ENCODE measurements around the gene GPC6.

The GPC6 gene

GRCh38 chr13:93956426-93956825 lies 729.8 kb downstream of the GPC6 start:
- no peak for DNase-seq (ENCODE audit: low read depth in 2 of 3, low spot score in 2 of 3)

DNA sequence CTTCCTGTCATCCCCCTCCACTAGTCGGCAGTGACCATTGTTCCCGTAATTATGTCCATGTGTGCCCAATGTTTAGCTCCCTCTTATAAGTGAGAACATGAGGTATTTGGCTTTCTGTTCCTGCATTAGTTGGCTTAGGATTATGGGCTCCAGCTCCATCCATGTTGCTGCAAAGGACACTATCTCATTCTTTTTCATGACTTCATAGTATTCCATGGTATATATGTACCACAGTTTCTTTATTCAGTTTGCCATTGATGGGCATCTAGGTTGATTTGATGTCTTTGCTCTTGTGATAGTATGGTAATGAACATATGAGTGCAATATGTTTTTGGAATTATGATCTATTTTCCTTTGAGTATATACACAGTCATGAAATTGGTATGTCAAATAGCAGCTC lies 730.8 kb downstream of the GPC6 start:
- DNase-seq (ENCODE audit: low read depth in 2 of 3, low spot score in 2 of 3) = no peak

DNA sequence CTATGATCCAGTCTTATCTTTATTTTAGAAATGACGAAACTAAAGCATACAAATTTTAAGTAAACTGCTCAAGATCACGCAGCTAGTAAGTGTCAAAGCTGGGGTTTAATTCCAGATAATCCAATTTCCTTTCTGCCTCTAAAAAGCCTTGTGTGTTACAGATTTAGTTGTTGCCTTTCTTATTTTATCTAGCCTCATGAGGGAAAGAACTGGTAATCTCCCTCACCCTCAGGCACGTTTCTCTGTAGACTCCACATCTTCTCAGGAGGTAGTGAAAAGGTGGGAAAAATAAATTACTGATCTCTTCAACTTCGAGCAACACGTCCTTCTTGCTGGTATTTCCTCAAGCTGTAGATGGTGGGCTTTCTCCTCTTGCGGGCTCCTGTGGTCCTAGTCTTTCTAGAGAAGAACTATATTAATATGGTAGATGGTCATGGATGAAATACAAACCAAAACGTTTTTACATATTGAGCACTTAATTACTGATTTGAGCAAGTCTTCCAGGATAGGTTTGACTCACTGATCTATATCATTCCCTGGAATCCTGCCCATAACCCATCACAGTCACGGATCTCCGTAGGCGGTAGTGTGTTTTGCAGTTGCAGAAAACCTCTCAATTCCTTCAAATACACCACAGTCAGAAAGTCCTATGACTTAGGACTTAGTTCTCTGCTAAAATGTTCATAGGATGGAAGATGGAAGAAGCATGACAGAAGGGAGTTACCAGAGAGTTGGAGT lies 733.4 kb downstream of the GPC6 start:
- no peak for DNase-seq (ENCODE audit: low read depth in 2 of 3, low spot score in 2 of 3)

DNA sequence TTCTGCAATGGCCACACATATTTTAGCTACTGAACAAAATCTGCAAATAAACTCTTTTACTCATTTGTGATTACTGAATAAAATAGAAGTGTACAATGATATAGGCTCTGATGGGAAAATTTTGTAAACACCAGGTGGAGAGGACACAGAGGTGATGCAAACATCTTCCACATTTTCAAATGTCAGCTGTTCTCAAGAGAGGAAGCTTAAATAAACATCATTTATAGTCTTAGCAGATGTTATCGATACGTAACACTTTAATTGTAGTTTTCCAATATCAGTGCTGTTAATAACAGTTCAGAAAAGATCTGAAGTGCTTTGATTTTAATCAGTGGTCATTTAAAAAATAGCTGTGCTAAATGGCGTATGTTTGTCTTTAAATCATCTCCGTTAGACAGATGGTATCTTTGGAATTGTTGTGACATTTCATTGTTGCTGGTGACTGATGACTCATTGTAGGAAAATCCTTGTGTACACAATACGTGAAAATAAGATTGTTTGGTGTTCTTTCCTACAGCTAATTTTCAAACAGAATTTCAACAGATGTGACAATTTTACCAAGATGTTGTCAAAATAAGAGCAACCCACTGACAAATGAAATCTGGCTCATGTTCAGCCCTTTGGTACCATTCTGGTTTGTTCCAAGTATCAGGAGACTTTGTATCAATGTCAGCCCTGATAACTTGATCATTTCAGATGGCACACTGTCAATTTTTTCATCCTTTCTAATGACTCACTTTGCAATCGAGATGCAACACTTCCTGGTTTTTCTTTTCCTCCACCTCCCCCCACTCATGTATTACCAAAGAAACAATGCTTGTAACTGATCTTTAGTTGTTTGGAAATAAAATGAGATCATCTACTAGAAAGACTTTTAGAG lies 736.9 kb downstream of the GPC6 start:
- DNase-seq (ENCODE audit: low read depth in 2 of 3, low spot score in 2 of 3) = no peak

DNA sequence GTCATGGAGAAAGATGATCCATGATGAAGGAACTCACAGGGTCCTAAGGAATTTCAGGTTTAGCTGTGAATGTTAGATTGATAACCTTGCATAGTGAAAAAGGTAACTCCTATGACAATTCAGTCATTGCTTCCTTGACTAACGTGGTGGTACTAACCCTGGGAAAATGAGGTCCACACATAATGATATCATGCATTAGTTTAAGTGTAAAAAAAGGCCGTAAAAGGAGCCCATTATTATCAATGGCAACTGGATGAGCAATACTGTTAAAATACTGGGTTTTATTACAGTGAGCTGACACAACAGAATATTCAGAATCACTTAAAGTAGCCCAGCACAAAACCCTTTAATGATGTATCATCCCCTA lies 737.5 kb downstream of the GPC6 start:
- no peak for DNase-seq (ENCODE audit: low read depth in 2 of 3, low spot score in 2 of 3)

- DNase-seq (ENCODE audit: low read depth in 2 of 3, low spot score in 2 of 3) = no peak
Observed at GRCh38 chr13:93965587-93965986, 739.0 kb downstream of the GPC6 start.

DNA sequence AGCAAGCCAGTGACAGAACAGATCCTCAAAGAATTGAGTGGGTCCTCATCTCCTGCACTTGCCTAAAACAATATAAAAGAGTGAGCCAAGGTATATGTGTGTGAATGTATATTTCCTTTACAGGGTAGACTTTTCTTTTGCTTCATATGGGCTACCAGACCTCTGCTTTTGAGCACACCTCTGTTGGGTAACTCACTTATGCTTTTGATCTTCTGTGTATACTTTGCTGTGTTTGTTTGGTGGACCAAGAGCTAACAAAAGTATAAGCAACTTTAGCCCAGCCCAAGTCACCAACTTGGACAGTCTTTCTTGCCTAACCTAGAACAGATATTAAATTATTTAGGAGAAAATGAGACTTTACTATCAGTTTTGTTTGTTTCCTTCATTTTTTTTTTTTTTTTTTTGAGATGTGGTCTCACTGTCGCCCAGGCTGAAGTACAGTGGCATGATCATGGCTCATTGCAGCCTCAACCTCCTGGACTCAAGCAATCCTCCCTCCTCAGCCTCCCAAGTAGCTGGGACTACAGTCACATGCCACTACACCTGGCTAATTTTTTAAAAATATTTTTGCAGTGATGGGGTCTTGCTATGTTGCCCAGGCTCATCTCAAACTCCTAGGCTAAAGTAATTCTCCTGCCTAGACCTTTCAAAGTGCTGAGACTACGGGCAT lies 739.8 kb downstream of the GPC6 start:
- DNase-seq (ENCODE audit: low read depth in 2 of 3, low spot score in 2 of 3) = no peak

GRCh38 chr13:93967286-93967685 lies 740.7 kb downstream of the GPC6 start:
- DNase-seq (ENCODE audit: low read depth in 2 of 3, low spot score in 2 of 3) = no peak

DNA sequence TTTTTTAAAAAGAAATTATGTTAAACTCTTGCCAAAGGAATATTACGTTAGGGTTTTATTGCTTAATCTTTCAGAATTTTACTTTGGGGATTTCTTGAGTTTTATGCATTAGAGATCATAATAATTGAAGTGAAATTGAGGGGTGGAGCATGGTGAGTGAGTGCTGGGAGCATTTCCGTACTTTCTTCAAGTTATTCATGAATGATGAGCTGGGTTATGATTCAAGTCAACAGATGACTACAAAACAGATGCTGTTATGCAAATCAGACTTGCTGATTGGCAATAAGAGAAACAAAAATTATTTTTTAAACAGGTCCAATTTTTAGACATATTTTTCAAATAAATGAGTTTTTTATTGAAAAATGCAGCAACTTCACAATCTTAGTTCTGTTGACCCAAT lies 748.6 kb downstream of the GPC6 start:
- no peak for DNase-seq (ENCODE audit: low read depth in 2 of 3, low spot score in 2 of 3)

DNA sequence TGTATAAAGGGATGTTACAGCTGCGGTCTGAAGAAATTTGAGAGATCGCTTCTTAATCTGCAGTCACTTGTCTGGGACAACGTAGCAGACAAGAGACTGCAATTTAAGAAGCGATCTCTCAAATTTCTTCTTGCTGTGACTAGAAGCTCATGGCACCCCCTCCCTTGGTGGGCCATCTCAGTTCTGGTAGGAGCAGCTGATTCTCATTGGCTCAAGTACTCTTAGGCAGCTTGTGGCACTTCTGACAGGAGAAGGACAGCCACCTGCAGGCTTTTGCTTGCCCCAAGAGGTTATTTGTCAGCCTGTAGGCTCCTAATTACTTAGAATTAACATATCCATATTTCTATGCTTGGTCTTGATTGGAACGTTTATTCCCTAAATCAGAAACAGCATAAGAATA lies 749.9 kb downstream of the GPC6 start:
- DNase-seq (ENCODE audit: low read depth in 2 of 3, low spot score in 2 of 3) = no peak

DNA sequence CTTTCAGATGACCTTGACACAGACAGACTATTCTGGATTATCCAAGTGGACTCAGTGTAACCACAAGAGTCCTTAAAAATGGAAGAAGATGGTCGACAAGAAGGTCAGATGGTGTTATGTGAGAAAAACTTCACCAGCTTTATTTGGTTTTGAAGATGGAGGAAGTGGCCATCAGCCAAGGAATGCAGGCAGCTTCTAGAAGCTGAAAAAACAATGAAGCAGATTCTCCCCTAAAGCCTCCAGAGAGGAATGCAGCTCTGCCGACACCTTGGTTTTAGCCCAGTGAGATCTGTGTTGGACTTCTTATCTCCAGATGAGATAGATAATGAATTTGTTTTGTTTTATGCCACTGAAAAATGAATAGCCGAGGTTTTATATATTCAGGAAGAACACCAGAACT lies 751.4 kb downstream of the GPC6 start:
- DNase-seq (ENCODE audit: low read depth in 2 of 3, low spot score in 2 of 3) = no peak

- no peak for DNase-seq (ENCODE audit: low read depth in 2 of 3, low spot score in 2 of 3)
Observed at GRCh38 chr13:93981426-93981977, 754.9 kb downstream of the GPC6 start.

DNA sequence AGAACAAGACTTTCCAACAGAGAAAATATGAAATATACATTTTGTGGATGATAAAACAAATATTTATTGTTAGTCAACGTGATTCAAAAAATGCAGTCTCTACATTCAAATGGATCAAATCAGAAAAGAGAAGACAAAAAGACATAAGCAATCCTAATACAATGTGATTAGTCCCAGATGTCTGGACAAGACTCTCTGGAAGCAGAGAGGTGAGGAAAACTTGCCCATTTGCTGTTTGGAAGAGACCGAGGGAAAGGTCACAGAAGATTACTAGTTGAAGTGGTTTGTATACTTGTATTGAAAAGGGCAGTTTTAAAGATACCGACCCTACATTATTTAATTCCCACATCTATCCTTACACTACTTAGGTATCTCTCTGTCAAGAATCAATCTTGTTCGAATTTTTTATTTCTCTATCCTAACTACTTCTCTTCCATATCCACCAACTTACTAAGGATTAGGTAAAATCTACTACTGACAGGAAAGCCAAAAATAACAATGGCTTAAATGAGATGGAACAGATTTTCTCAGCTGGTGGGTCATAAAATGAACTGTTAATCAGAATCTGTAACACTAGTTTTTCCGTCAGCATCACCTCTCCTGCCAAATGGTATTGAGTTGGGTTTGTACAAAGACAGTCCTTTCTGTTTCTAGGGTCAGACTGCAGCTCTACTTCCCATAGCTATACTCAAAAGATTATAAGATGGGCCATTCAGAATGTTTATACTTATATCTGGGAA lies 755.7 kb downstream of the GPC6 start:
- no peak for DNase-seq (ENCODE audit: low read depth in 2 of 3, low spot score in 2 of 3)

GRCh38 chr13:93984052-93984451 lies 757.4 kb downstream of the GPC6 start:
- no peak for DNase-seq (ENCODE audit: low read depth in 2 of 3, low spot score in 2 of 3)

DNA sequence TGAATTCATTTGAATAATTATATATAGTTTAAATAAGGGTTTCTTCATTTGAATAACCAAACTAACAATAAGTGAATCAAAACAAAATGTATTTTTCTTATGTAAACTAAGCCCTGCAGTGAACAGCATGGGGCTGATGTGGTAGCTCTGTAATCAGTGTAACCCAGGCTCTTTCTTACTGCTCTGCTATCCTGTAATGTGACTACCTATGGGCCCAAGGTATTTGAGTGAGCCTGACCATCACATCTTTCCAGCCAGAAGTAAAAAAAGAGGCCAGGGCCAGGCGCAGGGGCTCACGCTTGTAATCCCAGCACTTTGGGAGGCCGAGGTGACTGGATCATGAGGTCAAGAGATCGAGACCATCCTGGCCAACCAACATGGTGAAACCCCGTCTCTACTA lies 758.3 kb downstream of the GPC6 start:
- DNase-seq (ENCODE audit: low read depth in 2 of 3, low spot score in 2 of 3) = no peak

DNA sequence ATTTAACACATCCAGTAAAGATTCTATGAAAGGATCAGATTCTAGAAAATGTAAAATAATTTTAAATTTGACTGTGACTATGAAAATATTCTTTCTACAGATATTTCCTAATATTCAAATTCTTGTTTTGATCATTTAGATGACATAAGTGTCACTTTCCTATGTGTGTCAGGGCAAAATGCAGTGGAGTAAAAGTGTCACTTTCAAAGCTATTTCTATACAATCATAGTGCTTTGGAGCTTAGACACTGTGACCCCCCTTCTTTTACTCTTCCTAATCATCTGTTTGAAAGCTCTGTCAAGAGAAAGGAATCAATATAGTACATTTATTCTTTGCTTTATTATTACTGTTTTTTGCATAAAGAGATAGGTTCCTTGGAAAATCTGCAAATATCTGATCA lies 760.9 kb downstream of the GPC6 start:
- no peak for DNase-seq (ENCODE audit: low read depth in 2 of 3, low spot score in 2 of 3)

DNA sequence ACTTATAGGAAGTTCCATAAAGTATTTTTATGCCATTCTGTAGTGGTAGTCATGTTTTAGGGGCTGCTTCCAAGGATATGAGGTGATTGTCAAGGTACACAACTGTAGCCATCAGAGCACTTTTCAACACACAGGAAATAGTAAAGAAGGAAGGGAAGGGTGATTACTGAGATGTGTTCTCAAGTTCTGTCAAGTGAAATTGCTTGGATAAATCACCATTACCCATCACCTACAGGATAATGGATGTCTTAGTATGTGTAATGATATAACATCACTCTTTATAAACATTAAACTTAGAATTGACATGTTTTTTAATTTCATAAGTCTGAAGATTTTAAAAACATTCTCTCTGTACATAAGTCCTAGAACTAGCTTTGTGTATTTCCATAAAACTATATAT lies 765.0 kb downstream of the GPC6 start:
- DNase-seq (ENCODE audit: low read depth in 2 of 3, low spot score in 2 of 3) = no peak

GRCh38 chr13:93996481-93996880 lies 769.9 kb downstream of the GPC6 start:
- no peak for DNase-seq (ENCODE audit: low read depth in 2 of 3, low spot score in 2 of 3)

DNA sequence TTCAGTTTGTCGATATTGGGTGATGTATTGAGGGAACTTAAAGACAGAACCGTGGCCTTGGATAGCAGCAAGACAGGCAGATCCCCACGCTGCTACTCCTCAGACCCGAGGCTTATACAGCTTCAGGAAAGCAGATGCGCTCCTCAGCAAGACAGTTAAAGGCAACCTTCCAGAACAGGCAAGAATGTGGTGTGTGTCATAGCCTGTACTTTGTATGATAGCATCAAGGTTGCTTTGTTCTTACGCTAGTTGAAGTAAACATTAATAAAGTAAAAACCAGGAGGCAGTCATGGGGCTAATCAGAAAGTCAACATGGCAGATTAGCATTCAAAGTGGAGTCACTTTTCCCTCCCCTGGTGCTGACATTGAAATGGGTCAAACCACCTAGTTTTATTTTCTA lies 779.7 kb downstream of the GPC6 start:
- DNase-seq (ENCODE audit: low read depth in 2 of 3, low spot score in 2 of 3) = no peak

DNA sequence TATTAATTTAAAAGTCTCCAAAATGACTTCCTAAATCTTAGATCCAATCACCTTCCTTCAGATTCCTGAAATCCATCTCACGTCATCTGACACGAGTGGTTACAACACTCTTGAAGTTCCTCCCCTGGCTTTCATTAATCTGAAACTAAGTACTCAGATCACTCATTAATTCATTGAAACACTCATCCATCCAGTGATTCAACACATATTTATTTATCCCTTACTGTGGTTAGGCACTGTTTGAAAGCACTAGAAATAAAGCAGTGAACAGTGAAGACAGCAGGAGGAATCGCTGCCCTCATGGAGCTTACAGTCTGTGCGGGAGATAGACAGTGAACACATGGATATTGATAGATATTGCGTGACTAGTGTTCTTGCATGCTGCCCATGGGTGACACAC lies 780.5 kb downstream of the GPC6 start:
- no peak for DNase-seq (ENCODE audit: low read depth in 2 of 3, low spot score in 2 of 3)

DNA sequence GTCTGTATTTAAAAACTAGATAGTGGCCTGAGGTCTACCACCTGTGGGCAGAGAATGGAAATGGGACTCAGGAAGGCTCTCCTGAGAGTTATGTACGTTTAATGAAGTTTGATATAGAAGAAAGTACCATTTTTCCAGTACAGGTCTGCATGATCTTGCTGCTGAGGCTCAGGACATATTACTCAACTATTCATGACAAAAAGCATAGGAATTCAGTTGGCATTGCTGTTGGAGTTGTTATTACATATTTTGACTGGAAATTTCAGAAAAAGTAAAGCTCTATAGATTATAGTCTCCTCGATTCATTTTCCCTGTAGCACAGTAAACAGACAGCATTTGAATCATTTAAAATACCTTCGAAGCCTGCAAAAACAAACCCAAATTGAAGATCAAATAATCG lies 783.1 kb downstream of the GPC6 start:
- DNase-seq (ENCODE audit: low read depth in 2 of 3, low spot score in 2 of 3) = no peak
